Peyer's patch (tissue), 4 donors: Measurements from ENCODE around the gene UPF2. TPM values are rescaled to one million over a fixed set of nuclear protein-coding genes. Genes with fewer than 3 reads are reported as not detected.

Experiments
- DNase-seq, 3 donors: peaks; one replicate each; pipeline ENCODE4 v3.0.0-alpha.2; 2017 to 2019
- H3K27ac ChIP-seq, 4 donors: fragments of 200-600 bp; sonication (generic); one replicate each; pipeline ENCODE4 v1.5.1; 2016 to 2019
- H3K27me3 ChIP-seq, 2 donors: fragments of 200-600 bp; sonication (generic); one replicate each; pipeline ENCODE4 v1.5.1; 2019
- H3K36me3 ChIP-seq, 3 donors: fragments of 200-600 bp; sonication (generic); one replicate each; pipeline ENCODE4 v1.5.1; 2016 to 2019
- H3K4me1 ChIP-seq, 4 donors: fragments of 200-600 bp; sonication (generic); one replicate each; pipeline ENCODE4 v1.5.1; 2016 to 2019
- H3K4me3 ChIP-seq, 4 donors: fragments of 200-600 bp; sonication (generic); 1 replicate in 3 of 4; 2 replicates in 1 of 4; pipeline ENCODE4 v1.5.1; 2016 to 2019; ENCODE audit warnings: mild to moderate bottlenecking in 1 of 4
- H3K9me3 ChIP-seq, 4 donors: fragments of 200-600 bp; sonication (generic); one replicate each; pipeline ENCODE4 v1.5.1; 2016 to 2019; ENCODE audit warnings: mild to moderate bottlenecking in 1 of 4
- POLR2A ChIP-seq, 2 donors: fragments of 450-650 bp; IDR thresholded peaks; one replicate each; pipeline ENCODE4 v1.5.1; 2017; ENCODE audit warnings: antibody characterized with exemption in 2 of 2, mild to moderate bottlenecking in 2 of 2, moderate library complexity in 2 of 2
- total RNA-seq, 4 donors: library from RNA; depleted of rRNA; stranded (reverse); fragments of >200 nt; gene quantifications; one replicate each; pipeline ENCODE4 v1.1.0, GENCODE V29; 2016
- TF ChIP-seq, protein P1 (sequence below), 6 experiments: fragments of 450-650 bp in 4 of 6; fragments of 200-600 bp in 2 of 6; sonication (generic) in 1 of 6; IDR thresholded peaks; one replicate each; pipeline ENCODE4 v1.5.1; 2017 to 2019; ENCODE audit warnings: antibody characterized with exemption in 6 of 6, mild to moderate bottlenecking in 3 of 6, moderate library complexity in 1 of 6

The UPF2 gene
- total RNA-seq, 4 donors from 2014 or later = 12.6 to 56.1 (median 21.0) TPM

DNA sequence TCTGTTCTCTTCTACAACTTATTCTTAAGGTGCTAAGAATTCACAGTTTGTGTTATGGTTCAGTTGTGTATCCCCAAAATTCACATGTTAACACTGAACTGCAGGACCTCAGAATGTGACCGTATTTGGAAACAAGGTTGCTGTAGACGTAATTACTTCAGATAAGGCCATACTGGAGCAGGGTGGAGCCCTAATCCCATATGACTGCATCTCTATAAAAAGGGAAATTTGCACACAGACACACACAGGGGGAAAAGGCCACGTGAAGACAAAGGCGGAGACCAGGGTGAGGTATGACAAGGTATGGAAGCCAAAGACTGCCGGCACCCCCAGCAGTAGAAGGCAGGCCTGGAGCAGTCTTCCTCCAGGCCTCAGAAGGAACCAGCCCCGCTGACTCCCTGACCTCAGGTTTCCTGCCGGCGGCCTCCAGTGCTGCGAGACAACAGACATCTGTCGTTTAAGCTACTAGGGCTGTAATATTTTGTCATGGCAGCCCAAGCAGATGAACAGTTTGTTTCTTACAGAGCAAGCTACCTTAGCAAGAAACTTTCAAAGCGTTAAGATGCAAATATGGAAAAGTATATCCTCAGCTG, 120.7 kb downstream of the UPF2 start:
- H3K4me3 ChIP-seq = no peak overlapping the region
- no peaks in the 10 kb centered on the region for H3K27me3 ChIP-seq
- TF ChIP-seq POLR2A (IDR thresholded peaks at IDR 0.05) = no peak
- TF ChIP-seq, protein P1, sequence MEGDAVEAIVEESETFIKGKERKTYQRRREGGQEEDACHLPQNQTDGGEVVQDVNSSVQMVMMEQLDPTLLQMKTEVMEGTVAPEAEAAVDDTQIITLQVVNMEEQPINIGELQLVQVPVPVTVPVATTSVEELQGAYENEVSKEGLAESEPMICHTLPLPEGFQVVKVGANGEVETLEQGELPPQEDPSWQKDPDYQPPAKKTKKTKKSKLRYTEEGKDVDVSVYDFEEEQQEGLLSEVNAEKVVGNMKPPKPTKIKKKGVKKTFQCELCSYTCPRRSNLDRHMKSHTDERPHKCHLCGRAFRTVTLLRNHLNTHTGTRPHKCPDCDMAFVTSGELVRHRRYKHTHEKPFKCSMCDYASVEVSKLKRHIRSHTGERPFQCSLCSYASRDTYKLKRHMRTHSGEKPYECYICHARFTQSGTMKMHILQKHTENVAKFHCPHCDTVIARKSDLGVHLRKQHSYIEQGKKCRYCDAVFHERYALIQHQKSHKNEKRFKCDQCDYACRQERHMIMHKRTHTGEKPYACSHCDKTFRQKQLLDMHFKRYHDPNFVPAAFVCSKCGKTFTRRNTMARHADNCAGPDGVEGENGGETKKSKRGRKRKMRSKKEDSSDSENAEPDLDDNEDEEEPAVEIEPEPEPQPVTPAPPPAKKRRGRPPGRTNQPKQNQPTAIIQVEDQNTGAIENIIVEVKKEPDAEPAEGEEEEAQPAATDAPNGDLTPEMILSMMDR (IDR thresholded peaks at IDR 0.05) = no peak
- no peaks in the 10 kb centered on the region for H3K4me1 ChIP-seq
- H3K36me3 ChIP-seq = peaks cover 0 to 59% (median under 1%) of the 10 kb centered on the region in 3 donors
- no peak overlapping the region for H3K27ac ChIP-seq
- no peak for DNase-seq
- H3K9me3 ChIP-seq = no peaks in the 10 kb centered on the region

DNA sequence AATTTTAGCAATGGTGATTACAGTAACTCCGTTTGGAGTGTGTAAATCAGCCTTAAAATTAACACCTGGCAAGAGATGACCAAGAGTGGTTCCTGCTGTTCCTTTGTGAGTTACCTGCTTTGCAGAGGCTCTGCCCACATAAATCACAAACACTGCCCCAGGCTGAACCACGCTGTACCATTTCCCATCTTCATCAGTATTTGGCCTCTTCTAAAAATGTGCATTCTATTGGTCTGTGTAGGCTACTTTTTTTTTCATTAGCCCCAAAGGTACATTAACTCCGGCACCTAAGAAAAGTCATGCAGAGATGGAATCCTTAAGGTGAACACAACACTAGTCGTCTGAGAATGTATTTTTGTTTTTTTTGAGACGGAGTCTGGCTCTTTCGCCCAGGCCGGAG, 123.3 kb downstream of the UPF2 start:
- H3K27ac ChIP-seq = no peak overlapping the region
- no peaks in the 10 kb centered on the region for H3K9me3 ChIP-seq
- TF ChIP-seq, protein P1 (IDR thresholded peaks at IDR 0.05) = no peak
- no peak for TF ChIP-seq POLR2A (IDR thresholded peaks at IDR 0.05)

DNA sequence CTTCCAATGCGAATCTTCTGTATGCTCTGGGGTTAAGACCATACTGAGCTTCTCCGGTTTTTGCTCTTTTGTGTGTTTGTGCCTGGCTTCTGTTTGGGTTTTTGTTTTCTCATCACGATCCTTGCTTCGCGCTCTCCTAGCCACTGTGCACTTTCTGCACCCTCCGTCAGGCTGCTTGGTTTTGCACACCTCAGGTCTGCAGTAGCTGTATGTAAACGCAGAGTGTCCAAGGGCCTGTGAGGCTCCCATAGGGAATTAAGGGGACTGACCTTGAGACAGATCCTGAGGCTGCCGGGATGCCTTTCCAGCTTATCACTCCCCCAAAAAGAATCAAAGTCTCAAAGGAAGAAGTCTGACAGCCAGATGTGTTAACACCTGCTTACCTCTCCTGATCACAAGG, 124.2 kb downstream of the UPF2 start:
- no peaks in the 10 kb centered on the region for H3K9me3 ChIP-seq
- H3K27me3 ChIP-seq = no peaks in the 10 kb centered on the region
- TF ChIP-seq, protein P1 (IDR thresholded peaks at IDR 0.05) = no peak
- TF ChIP-seq POLR2A (IDR thresholded peaks at IDR 0.05) = no peak
- H3K36me3 ChIP-seq = peaks cover 0 to 34% (median 0%) of the 10 kb centered on the region in 3 donors
- DNase-seq = no peak
- H3K27ac ChIP-seq = no peak overlapping the region
- H3K4me3 ChIP-seq = no peak overlapping the region
- H3K4me1 ChIP-seq = no peaks in the 10 kb centered on the region

More for the DNA sequence above, 123.3 kb downstream of the UPF2 start:
- Histone ChIP-seq H3K4me3 (no peak overlapping the region), H3K27me3 (no peaks in the 10 kb centered on the region), H3K4me1 (no peaks in the 10 kb centered on the region), H3K36me3 (peaks cover 0 to 42% (median 0%) of the 10 kb centered on the region in 3 donors)
- DNase-seq = no peak

DNA sequence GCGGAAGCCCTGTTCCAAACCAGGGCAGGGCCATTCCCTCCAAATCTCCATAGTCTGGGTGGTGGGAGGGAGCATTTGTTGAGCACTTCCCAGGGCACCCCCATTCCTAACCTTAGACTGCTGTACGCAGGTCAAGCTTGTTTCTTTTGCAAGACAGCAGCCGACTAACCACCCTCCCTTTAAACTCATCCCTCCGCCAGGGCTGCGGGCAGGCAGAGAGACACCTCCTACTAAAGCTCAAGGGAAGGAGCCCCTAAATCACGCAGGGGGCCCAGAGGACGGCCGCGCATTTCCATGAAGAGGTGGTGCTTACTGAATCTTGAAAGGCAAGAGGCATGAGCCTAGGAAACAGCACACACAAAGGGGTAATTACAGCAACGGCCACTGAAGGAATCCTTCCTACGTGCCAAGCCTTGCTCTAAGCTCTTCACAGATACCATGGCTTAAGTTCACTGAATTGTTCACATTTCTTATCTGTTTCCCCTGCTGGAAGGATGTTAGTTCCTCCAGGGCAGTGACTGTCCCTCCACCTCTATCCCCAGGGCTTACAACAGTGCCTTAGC, 129.4 kb downstream of the UPF2 start:
- no peak for DNase-seq
- TF ChIP-seq, protein P1 (IDR thresholded peaks at IDR 0.05) = no peak
- no peak for TF ChIP-seq POLR2A (IDR thresholded peaks at IDR 0.05)
- no peaks in the 10 kb centered on the region for H3K9me3 ChIP-seq
- no peaks in the 10 kb centered on the region for H3K27me3 ChIP-seq
- no peak overlapping the region for H3K4me3 ChIP-seq
- H3K4me1 ChIP-seq = no peaks in the 10 kb centered on the region
- H3K36me3 ChIP-seq = no peaks in the 10 kb centered on the region
- H3K27ac ChIP-seq = no peak overlapping the region

DNA sequence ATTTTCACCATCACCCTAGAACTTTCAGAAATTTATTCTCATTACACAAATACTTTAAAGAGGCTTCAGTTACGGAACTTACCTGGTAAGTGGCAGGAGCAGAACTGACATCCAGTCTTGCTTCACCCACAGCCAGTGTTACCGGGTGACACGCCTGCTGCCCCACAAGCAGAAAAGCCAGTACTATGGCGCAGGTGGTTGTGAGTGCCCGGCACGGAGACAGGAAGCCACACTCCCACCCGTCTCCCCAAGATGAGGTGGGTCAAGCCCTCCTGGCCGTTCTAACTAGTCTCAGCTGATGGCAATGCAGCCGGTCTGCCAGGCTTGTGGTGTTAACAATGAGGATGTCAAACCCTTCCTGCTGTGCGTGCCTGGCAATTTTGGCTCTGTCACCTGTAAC, 132.5 kb downstream of the UPF2 start:
- DNase-seq = peak in 1 of 3 donors; percentile 31
- H3K4me3 ChIP-seq = no peak overlapping the region
- H3K27ac ChIP-seq = no peak overlapping the region
- no peaks in the 10 kb centered on the region for H3K9me3 ChIP-seq
- no peaks in the 10 kb centered on the region for H3K36me3 ChIP-seq
- H3K27me3 ChIP-seq = no peaks in the 10 kb centered on the region
- H3K4me1 ChIP-seq = no peaks in the 10 kb centered on the region
- TF ChIP-seq, protein P1 (IDR thresholded peaks at IDR 0.05) = no peak
- TF ChIP-seq POLR2A (IDR thresholded peaks at IDR 0.05) = no peak
